GM18505 (cell line): ENCODE results near the gene TWNK.

Experiments used
- ATAC-seq: cut with Tn5 transposase; IDR thresholded peaks from one replicate; pipeline ENCODE4 v1.9.1; 2021; ENCODE audit not compliant: unreplicated experiment
- POLR2A ChIP-seq: IDR thresholded peaks from 4 replicates; pipeline ENCODE4 v1.6.1; 2011; ENCODE audit warnings: borderline replicate concordance; ENCODE audit not compliant: insufficient read depth, insufficient read length; ENCODE audit errors: extremely low read depth

Gene TWNK

DNA sequence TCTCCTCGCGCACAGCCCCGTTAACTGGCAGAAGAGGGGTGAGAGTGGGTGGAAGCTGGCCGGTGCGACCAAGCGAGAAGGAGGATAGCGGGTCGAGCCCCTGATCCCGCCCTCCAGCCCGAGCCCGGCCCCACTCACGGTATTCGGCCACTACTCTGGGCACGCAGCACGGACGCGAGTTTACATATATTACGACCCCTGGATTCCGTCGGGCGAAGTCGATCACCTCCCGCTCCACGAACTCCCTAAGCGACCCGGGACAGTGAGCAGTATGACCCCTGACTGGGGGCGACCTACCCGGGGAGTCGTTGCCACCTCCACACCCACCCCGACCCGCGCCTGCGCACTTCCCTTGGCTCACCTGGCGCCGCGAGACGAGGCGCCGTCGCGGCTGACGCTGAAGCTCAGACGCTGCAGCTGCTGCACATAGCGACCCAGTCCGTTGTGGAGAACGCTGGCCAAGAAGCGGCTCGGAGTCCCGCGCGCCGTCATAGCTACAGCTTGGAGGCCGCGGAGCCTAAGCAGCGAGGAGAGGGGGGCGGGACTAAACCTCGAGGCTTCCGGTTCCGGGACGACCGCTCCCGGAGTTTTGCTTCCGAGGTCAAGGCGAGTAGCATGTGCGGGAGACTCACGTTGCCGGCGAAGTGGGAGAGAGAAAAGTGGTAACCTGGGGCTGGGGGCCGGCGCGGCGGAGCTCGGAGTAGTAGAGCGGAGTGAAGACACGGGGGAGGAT is at the start of gene TWNK, which contains the start of gene MRPL43:
TWNK (plus strand) TSS at position 592 of the 733 bp plus-strand sequence. CDS start 668 bp downstream, outside the sequence.
MRPL43 (minus strand) TSS at position 546 of the 733 bp plus-strand sequence; CDS start at position 492, 54 bp downstream.
- peak; percentile 85 for ATAC-seq
- peak; percentile 76 for TF ChIP-seq POLR2A

- ATAC-seq = no peak
- no peak for TF ChIP-seq POLR2A
Measured at GRCh38 chr10:100939763-100940344, 47.5 kb upstream of the TWNK start.

DNA sequence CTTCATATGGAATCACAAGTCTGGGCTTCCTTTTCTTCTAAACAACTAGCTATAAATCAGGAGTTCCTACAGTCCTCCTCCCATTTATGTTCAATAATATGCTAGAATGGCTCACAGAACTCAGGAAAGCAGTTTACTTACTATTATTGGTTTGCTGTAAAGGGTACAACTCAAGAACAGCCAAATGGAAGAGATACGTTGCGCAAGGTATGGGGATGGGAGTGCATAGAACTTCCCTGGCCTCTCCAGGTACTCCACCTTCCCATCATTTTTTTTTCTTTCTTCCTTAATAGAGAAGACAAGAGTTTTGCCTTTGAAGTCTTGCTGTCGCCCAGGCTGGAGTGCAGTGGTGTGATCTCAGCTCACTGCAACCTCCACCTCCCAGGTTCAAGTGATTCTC is 45.1 kb upstream of the TWNK start:
- no peak for ATAC-seq
- no peak for TF ChIP-seq POLR2A

GRCh38 chr10:100943508-100943907 is 43.8 kb upstream of the TWNK start:
- ATAC-seq = no peak
- TF ChIP-seq POLR2A = no peak

GRCh38 chr10:100945754-100946153 is 41.6 kb upstream of the TWNK start:
- TF ChIP-seq POLR2A = no peak
- ATAC-seq = no peak

DNA sequence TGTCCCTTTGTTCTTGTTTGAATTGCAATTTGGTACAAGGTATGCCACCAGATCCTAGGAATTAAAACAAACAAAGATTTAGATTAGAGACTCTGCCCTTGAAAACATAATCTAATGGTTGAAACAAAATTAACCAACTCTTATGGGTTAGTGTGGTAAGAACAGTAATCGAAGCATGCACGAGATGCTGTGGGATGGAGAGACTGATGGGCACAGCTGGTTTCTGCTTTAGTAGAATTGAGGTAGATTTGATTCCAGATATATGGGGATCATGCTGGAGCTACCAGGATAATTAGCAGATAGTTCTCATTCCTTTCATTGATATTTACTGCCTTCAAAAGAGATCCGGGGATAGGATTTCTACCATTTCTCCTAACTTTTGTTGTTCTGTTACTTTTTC is 38.4 kb upstream of the TWNK start:
- no peak for ATAC-seq
- no peak for TF ChIP-seq POLR2A

- no peak for ATAC-seq
- no peak for TF ChIP-seq POLR2A
Measured at GRCh38 chr10:100960251-100960650, 27.1 kb upstream of the TWNK start.

DNA sequence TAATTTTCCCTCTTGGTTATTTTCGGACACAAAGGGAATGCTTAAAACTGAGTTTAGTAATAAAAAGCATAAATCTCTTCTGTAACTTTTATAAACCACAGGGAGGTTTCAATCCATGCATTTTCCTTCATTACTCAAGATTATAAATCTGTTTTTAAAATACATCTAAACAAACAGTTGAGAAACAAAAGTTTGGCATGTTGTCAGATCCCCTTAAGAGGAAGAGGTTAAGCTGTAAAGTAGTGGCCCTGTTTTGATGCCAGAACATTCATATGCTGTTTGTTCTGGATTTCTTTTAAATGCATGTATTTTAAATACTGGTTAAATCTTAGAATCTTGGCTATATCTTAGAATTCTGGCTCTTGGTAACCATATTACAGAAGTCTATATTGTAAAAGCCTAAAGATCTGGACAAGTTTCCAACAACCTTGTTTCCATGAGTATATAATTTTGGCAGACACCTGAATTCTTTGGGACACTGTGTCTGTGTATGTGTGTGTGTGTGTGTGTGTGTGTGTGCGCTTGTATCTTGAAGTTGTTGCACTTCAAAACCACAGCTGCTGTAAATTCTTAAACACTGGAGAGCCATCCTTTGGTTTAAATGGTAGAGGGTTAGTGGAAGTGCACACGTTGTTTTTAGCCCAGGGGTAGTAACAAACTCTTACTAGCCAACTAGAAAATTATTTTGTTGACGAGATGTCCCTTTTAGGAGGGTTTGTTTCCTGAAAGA is 24.8 kb upstream of the TWNK start:
- no peak for TF ChIP-seq POLR2A
- no peak for ATAC-seq

DNA sequence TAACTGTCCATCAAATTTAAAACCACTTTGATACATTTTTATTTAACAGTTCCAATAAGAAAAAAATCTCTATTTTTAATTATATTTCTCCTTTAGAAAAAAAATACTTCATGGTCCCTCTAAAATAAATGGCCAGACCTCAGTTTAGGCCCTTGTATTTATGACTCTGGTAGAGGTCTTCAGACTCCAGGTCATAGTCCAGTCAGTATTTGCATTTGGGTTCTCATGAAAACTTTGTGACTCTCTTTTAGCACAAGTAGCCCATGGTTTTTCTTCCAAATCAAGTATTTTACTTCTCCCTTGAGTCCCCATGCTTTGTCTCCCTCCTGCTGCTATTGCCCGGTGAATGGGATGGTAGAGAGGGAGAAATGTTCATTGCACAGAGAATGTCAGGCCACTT is 23.5 kb upstream of the TWNK start:
- no peak for ATAC-seq
- TF ChIP-seq POLR2A = no peak

DNA sequence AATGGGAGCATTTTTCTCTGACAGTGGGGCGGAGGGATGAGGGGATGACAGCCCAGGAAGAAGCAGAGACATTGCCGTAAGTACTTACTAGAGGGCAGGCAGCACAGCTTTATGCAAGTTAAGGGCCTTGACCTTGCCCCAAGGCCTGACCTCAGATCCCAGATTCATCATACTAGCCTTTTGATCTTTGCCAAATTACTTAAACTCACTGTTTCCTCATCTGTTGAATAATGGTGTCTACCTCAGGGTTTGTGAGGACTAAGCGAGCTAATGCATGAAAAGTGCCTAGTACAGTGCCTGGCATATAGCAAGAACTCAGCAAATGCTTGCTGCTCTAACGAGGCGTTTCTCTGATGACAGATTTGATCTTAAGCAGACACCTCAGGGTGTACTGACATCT is 21.5 kb upstream of the TWNK start:
- no peak for ATAC-seq
- TF ChIP-seq POLR2A = no peak

GRCh38 chr10:100966887-100967286 is 20.5 kb upstream of the TWNK start:
- ATAC-seq = no peak
- TF ChIP-seq POLR2A = no peak

DNA sequence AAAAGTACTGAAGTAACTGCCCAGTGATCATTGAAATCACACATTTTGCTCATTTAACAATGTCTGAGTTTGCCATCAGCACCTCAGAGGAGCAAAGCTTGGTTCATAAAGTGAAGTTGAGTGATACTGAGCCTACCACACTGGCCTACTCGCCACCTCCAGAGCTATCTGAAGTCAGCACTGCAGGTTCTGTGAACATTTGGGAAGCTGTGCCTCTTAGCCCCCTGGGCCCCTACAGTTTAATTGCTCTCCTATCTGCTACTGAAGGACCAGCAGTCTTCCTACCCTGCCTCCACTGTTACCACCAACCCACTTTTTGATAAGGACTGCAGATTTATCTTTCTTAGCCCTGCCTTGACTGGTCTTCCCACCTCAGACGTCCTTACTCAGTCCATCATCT is 20.0 kb upstream of the TWNK start:
- no peak for TF ChIP-seq POLR2A
- no peak for ATAC-seq

GRCh38 chr10:100968062-100968736 is 19.1 kb upstream of the TWNK start:
- no peak for ATAC-seq
- no peak for TF ChIP-seq POLR2A

- TF ChIP-seq POLR2A = no peak
- ATAC-seq = no peak
Measured at GRCh38 chr10:100968863-100969186, 18.5 kb upstream of the TWNK start.
